AG08396 (cell line): Measurements from ENCODE around the gene MYLK.

Experiments
- DNase-seq: peaks from one replicate; pipeline ENCODE4 v3.0.0; 2012; ENCODE audit warnings: low spot score, mixed read lengths

MYLK gene

GRCh38 chr3:123668906-123669305 lies 215.2 kb downstream of the MYLK start:
- DNase-seq = no peak

- DNase-seq = no peak
Observed at GRCh38 chr3:123667784-123668183, 216.3 kb downstream of the MYLK start.

GRCh38 chr3:123664753-123665152 lies 219.4 kb downstream of the MYLK start:
- no peak for DNase-seq

- DNase-seq = no peak
Observed at GRCh38 chr3:123663977-123664376, 220.2 kb downstream of the MYLK start.

GRCh38 chr3:123661973-123662372 lies 222.2 kb downstream of the MYLK start:
- no peak for DNase-seq

GRCh38 chr3:123660900-123661299 lies 223.2 kb downstream of the MYLK start:
- peak; percentile 90 for DNase-seq

GRCh38 chr3:123660141-123660675 lies 223.9 kb downstream of the MYLK start:
- DNase-seq = no peak

- DNase-seq = no peak
Observed at GRCh38 chr3:123658852-123659206, 225.3 kb downstream of the MYLK start.

GRCh38 chr3:123658118-123658851 lies 225.8 kb downstream of the MYLK start:
- DNase-seq = peak; percentile 38

- no peak for DNase-seq
Observed at GRCh38 chr3:123657568-123657967, 226.6 kb downstream of the MYLK start.

GRCh38 chr3:123657111-123657510 lies 227.0 kb downstream of the MYLK start:
- no peak for DNase-seq

GRCh38 chr3:123656691-123657090 lies 227.4 kb downstream of the MYLK start:
- no peak for DNase-seq

GRCh38 chr3:123656274-123656673 lies 227.9 kb downstream of the MYLK start:
- DNase-seq = no peak

GRCh38 chr3:123655400-123655799 lies 228.7 kb downstream of the MYLK start:
- no peak for DNase-seq

- DNase-seq = peak; percentile 73
Observed at GRCh38 chr3:123653221-123653682, 230.9 kb downstream of the MYLK start.

GRCh38 chr3:123652342-123652984 lies 231.7 kb downstream of the MYLK start:
- DNase-seq = peak; percentile 76

- no peak for DNase-seq
Observed at GRCh38 chr3:123651449-123652341, 232.4 kb downstream of the MYLK start.

GRCh38 chr3:123650101-123650500 lies 234.0 kb downstream of the MYLK start:
- no peak for DNase-seq

GRCh38 chr3:123648696-123649405 lies 235.3 kb downstream of the MYLK start:
- DNase-seq = no peak

- DNase-seq = no peak
Observed at GRCh38 chr3:123644358-123644757, 239.8 kb downstream of the MYLK start.

- no peak for DNase-seq
Observed at GRCh38 chr3:123642957-123643330, 241.2 kb downstream of the MYLK start.
